Activated CD8-positive, alpha-beta memory T cell treated with anti-CD3 and anti-CD28 coated beads for 36 hours (primary cell): ENCODE results near the gene DVL2. TPM values are rescaled to one million over a fixed set of nuclear protein-coding genes. Genes with fewer than 3 reads are reported as not detected.
"Not testable (repeated sequence)": the region's sequence is repeated elsewhere in the genome, so short reads cannot be mapped to it uniquely, and the experiment has no call there.

Source experiments
- CTCF ChIA-PET: fragments of 350-600 bp; sonication (Branson Sonifier 250); formaldehyde crosslinking; loops from one replicate; lab custom pipeline; 2021; ENCODE audit warnings: antibody characterized with exemption; lab: Charles Lee
- POLR2A ChIA-PET: fragments of 350-600 bp; sonication (Branson Sonifier 250); formaldehyde crosslinking; loops from one replicate; lab custom pipeline; 2021; ENCODE audit warnings: antibody characterized with exemption; lab: Charles Lee
- total RNA-seq, 2 experiments: library from RNA; stranded (reverse); gene quantifications; one replicate each; pipeline ENCODE4 v1.2.3, GENCODE V29; 2021

The DVL2 gene
- total RNA-seq, 2 experiments from 2014 or later, result 64.4 to 68.9 TPM

GRCh38 chr17:7196651-7197401 lies 37.5 kb downstream of the DVL2 start:
- CTCF ChIA-PET, result no interaction called here

GRCh38 chr17:7195971-7196370 lies 38.3 kb downstream of the DVL2 start:
- CTCF ChIA-PET, result no interaction called here

More at GRCh38 chr17:7196651-7197401, 37.5 kb downstream of the DVL2 start:
- POLR2A ChIA-PET, result no interaction called here

DNA sequence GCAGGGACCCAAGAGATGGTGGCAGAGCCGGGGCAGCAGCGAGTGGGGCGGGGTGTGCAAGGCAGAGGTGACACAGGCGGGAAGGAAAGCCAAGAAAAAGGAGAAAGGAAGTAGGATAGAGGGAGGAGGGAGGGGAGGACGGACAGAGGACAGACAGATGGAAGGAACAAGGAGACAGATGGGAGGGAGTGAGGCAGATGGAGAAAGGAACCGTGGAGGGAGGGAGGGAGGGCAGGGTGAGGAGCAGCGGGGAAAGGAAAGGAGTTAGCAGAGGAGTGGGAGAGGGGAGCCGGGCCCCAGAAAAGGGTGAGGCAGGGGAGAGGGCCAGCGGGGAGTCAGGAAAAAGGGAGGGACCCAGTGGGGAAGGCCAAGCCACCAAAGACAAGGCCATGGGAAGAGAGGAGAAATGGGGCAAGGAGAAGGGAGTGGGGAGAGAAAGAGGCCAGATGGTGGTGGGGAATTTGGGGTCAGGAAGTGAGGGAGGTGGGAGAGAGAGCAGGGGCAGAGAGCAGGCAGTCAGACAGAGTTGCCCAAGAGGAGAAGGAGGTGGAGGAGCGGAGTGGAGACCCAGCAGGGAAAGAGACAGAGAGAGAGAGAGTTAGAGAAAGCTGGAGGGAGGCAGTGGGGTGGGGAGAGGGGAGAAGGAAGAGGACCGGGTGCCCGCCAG lies 41.9 kb downstream of the DVL2 start:
- CTCF ChIA-PET, result interaction anchor here (1.6 kb wide), 1 partner anchor 11 kb away, joined by 4 read pairs; no protein-coding TSS in a partner anchor
- POLR2A ChIA-PET, result no interaction called here

More at GRCh38 chr17:7195971-7196370, 38.3 kb downstream of the DVL2 start:
- POLR2A ChIA-PET, result interaction anchor here (0.5 kb wide), 1 partner anchor 18 kb away, joined by 3 read pairs; no protein-coding TSS in a partner anchor

- ChIA-PET POLR2A (interaction anchor here (0.6 kb wide), 1 partner anchor 150 kb away, joined by 5 read pairs; no protein-coding TSS in a partner anchor), CTCF (interaction anchor here (0.7 to 0.9 kb wide), 2 partner anchors 180 to 358 kb away, joined by 3 to 4 read pairs; no protein-coding TSS in a partner anchor)
These were observed 42.6 kb downstream of the DVL2 start for GRCh38 chr17:7191571-7192270.

- ChIA-PET CTCF (interaction anchor here (0.7 to 0.9 kb wide), 2 partner anchors 179 to 358 kb away, joined by 3 to 4 read pairs; no protein-coding TSS in a partner anchor), POLR2A (interaction anchor here (0.6 kb wide), 1 partner anchor 149 kb away, joined by 5 read pairs; no protein-coding TSS in a partner anchor)
These were observed 43.2 kb downstream of the DVL2 start for GRCh38 chr17:7191069-7191468.

DNA sequence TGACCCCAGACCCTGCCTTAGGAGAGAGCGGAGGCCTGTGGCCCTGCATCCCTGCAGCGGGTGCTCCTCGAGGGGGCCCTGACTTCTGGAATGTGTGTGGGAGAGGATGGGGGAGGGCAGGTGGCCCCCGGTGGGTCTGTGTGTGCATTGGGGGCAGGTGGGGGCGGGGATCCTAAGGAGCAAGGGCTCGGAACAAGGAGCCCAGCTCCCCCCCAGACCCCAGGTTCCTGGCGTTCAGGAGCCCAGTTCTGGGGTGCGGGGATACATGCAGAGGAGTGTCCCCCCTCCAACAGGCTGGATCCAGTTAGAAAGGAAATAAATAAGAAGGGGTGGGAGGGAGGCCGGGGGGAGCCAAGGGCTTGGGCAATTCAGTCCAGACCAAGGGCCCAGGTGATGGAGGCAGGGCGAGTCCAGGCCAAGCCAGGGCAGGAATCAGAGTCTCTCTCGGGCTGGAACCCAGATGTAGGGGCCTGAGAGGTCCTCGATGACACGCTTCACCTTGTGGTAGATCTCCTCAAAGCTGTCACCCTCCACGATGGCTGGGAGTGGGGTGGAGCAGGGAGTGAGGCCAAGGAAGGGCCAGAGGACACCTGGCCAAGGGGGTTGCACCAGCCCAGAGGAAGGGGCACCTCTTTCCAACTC lies 43.9 kb downstream of the DVL2 start:
- POLR2A ChIA-PET, result no interaction called here
- CTCF ChIA-PET, result no interaction called here

GRCh38 chr17:7186241-7186640 lies 48.1 kb downstream of the DVL2 start:
- ChIA-PET CTCF (interaction anchor here (0.9 kb wide), 1 partner anchor 12 kb away, joined by 3 read pairs; no protein-coding TSS in a partner anchor), POLR2A (no interaction called here)

DNA sequence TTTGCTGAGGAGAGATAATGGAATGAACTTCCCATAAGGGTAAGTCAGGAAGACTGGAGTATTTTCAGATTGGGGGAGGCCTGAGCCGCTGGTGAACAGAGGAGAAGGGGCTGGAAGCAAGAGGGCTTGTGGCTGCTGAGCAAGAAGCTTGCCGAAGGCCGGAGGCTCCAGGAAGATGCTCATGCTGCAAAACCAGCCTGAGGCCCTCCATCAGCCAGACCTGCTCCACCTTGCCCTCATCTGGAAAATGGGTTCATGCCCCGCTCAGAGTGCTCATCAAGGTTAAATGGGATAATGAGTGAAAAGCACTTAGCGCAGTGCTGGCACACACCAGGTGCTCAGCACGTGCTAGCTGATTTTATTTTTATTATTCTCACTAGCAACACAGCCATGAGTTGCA lies 49.7 kb downstream of the DVL2 start:
- CTCF ChIA-PET, result interaction anchor here (1.1 kb wide), 1 partner anchor 16 kb away, joined by 3 read pairs; no protein-coding TSS in a partner anchor
- POLR2A ChIA-PET, result interaction anchor here (0.7 kb wide), 1 partner anchor 139 kb away, joined by 3 read pairs; no protein-coding TSS in a partner anchor

DNA sequence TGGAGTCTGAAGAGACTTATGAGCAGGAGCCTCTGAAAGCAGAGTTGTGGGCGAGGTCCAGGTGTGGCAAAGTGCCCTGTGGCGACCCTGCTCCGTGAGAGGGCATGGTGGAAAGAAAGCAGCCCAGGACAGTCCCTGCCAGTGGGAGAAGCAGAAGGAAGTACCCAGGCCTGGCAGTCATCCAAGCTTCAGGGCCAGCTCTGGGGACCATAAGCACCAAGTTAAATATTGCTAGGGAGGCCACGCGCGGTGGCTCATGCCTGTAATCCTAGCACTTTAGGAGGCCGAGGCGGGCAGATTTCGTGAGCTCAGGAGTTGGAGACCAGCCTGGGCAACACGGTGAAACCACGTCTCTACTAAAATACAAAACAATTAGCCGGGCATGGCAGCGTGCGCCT lies 50.2 kb downstream of the DVL2 start:
- POLR2A ChIA-PET, result interaction anchor here (0.7 kb wide), 1 partner anchor 138 kb away, joined by 3 read pairs; no protein-coding TSS in a partner anchor
- CTCF ChIA-PET, result no interaction called here

GRCh38 chr17:7183433-7184090 lies 50.8 kb downstream of the DVL2 start:
- POLR2A ChIA-PET, result interaction anchor here (0.7 kb wide), 1 partner anchor 138 kb away, joined by 3 read pairs; no protein-coding TSS in a partner anchor
- CTCF ChIA-PET, result no interaction called here

DNA sequence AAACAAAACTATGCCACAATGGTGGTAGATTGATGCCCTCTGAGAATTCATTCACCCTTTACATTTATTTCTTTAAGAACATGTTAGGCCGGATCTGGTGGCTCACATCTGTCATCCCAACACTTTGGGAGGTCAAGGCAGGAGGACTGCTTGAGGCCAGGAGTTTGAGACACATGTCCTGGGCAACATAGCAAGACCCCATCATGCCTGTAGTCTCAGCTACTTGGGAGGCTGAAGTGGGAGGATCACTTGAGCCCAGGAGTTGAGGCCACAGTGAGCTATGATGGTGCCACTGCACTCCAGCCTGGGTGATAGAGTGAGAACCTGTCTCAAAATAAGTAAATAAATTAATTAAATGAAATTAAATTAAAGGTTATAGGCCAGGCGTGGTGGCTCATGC lies 52.2 kb downstream of the DVL2 start:
- POLR2A ChIA-PET, result not testable (repeated sequence)
- CTCF ChIA-PET, result interaction anchor here (0.8 kb wide), 1 partner anchor 18 kb away, joined by 3 read pairs; no protein-coding TSS in a partner anchor

GRCh38 chr17:7179317-7180254 lies 54.7 kb downstream of the DVL2 start, which contains the start of gene ASGR1:
TSS of gene ASGR1 (minus strand) at chr17:7179370. CDS start at chr17:7178563, 807 bp downstream.
- ChIA-PET CTCF (no interaction called here), POLR2A (no interaction called here)

DNA sequence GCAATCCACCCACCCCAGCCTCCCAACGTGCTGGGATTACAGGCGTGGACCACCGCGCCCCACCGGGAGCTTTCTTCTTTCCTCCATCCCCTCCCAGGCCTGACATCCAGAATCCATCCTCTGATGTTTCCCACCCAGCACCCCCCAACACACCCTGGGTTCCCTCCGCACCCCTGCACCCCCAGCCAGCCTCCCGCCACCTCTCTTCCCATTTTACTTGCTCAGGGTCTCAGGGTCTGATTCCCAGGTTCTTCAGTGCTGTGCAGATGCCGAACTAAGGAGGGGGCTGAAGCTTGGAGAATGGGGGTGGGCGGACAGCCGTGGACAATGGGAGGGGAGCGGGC lies 55.4 kb downstream of the DVL2 start:
- ChIA-PET POLR2A (no interaction called here), CTCF (interaction anchor here (0.7 kb wide), 1 partner anchor 771 kb away, joined by 3 read pairs; no protein-coding TSS in a partner anchor)

GRCh38 chr17:7177954-7178477 lies 56.3 kb downstream of the DVL2 start:
- POLR2A ChIA-PET, result interaction anchor here (0.7 kb wide), 1 partner anchor 18 kb away, joined by 3 read pairs; no protein-coding TSS in a partner anchor

DNA sequence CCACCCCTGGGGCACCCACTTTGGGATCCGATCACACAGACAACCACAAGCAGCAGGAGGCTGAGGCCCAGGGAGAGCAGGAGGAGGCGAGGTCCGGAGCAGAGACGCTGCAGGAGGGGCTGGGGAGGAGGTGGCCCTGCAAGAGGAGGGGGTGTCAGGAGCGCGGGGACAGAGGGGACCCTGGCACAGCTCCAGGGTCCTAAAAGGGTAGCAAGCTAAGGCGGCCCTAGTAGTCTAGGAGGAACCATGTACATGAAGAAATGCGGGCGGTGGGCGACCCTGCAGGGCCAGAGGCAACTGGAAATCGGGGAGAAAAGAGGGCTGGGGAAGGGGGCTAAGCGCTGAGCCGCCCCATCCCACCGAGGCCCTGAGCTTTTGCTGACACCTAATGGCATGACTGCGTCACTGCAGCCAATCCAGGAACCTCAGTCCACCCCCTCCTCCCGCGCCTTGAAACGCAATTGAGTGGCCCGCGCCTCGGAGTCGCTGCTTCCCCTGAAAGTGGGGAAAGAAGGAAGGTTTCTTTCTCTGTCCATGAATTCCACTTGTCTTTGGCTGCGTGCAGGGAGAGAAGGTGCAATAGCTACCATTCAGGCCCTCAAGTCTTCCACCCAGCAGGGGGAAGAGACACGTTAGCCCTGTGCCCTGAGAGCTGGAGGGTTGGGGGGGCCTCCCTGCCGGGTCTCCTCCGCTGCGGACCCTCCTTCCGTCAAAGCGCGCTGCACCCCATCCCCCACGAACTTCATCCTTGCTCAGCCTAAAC lies 56.9 kb downstream of the DVL2 start:
- CTCF ChIA-PET, result interaction anchor here (0.7 to 2.1 kb wide), 11 partner anchors 10 to 333 kb away, joined by 3 to 12 read pairs (median 4); partner anchors contain the start of gene SLC16A11

More at GRCh38 chr17:7177954-7178477, 56.3 kb downstream of the DVL2 start:
- CTCF ChIA-PET, result interaction anchor here (1.1 to 2.1 kb wide), 8 partner anchors 10 to 174 kb away, joined by 3 to 12 read pairs (median 4); partner anchors contain the start of gene SLC16A11

More for the DNA sequence above, 56.9 kb downstream of the DVL2 start:
- POLR2A ChIA-PET, result interaction anchor here (0.7 to 0.8 kb wide), 2 partner anchors 18 to 130 kb away, joined by 3 to 4 read pairs; no protein-coding TSS in a partner anchor
